Chondrocyte (in vitro differentiated cells): ENCODE results near the gene RAD50. TPM values are rescaled to one million over a fixed set of nuclear protein-coding genes. Genes with fewer than 3 reads are reported as not detected.
"Not testable (repeated sequence)": the region's sequence is repeated elsewhere in the genome, so short reads cannot be mapped to it uniquely, and the experiment has no call there.

Source experiments
- DNase-seq: peaks from one replicate; pipeline ENCODE4 v3.0.0; 2021; ENCODE audit warnings: mixed read lengths, low spot score
- H3K27ac Mint-ChIP-seq: one replicate; pipeline ENCODE4 v1.8.0; 2021; ENCODE audit warnings: mild to moderate bottlenecking, moderate library complexity, mixed read lengths; ENCODE audit not compliant: unreplicated experiment
- H3K27me3 Mint-ChIP-seq: 2 replicates; pipeline ENCODE4 v1.8.0; 2021; ENCODE audit warnings: low read depth, mixed read lengths
- H3K36me3 Mint-ChIP-seq: 2 replicates; pipeline ENCODE4 v1.8.0; 2021; ENCODE audit warnings: low read depth, mixed read lengths
- H3K4me1 Mint-ChIP-seq: 2 replicates; pipeline ENCODE4 v1.8.0; 2021; ENCODE audit warnings: low read depth, mild to moderate bottlenecking, mixed read lengths
- H3K4me3 Mint-ChIP-seq: one replicate; pipeline ENCODE4 v1.8.0; 2021; ENCODE audit warnings: mild to moderate bottlenecking, moderate library complexity, mixed read lengths; ENCODE audit not compliant: unreplicated experiment
- H3K9me3 Mint-ChIP-seq: 2 replicates; pipeline ENCODE4 v1.8.0; 2021; ENCODE audit warnings: low read depth, mixed read lengths
- total RNA-seq: library from RNA; stranded (reverse); gene quantifications from 3 replicates; pipeline ENCODE4 v1.2.1, GENCODE V29; 2021
- TF ChIP-seq, protein P1 (sequence below): fragments of 200-600 bp; sonication (generic); IDR thresholded peaks from 2 replicates; pipeline ENCODE4 v1.5.0; 2021; ENCODE audit warnings: antibody characterized with exemption, mild to moderate bottlenecking, moderate library complexity

The RAD50 gene
- total RNA-seq, 1 donor from 2014 or later = 30.7 TPM

DNA sequence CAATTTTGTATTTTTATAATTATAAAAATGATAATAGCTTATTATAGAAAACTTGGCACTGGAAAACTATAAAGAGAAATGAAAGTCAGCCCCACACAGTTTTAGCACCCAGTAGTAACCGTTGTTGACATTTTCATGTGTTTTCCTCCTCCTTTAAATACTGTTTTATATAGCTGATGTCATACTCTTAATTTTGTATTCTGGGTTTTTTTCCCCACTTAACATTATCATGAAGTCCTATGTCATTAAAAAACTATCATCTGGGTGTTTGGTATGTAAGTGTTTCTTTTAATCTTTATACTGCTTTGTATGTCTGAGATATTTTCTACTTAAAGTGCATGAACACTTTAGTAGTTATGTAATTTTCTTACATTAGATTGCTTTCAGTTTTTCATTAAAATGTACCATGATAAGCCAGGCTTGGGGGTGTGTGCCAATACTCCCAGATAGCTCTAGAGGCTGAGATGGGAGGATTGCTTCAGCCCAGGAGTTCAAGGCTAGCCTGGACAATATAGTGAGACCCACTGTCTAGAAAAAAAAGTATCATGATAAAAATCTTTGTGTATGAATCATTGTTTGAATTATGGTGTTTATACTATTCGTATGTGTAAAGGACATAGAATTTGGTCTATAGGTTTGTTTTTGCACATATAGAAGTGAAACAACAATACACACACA is 2.7 kb downstream of the RAD50 start:
- no peaks in the 10 kb centered on the region for H3K27me3 Mint-ChIP-seq
- no peak overlapping the region for H3K4me3 Mint-ChIP-seq

DNA sequence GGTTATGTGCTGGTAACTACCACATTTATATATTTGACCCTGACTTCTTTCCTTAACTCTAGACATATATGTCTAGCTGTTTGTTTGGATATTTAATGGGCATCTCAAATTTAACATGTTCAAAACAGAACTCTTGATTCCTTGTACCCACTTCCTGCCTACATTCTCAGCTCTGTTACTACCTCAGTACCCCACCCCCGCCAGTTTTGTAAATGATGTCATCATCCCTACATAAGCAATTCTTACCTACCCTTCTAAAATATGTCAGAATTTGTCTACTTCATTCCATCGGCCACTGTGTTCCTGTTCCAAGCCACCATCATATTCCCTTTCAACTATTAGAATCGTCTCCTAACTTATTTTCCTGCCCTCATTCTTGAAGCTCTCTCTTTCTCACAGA is 4.8 kb downstream of the RAD50 start:
- H3K4me1 Mint-ChIP-seq = peaks cover 20% of the 10 kb centered on the region
- H3K27ac Mint-ChIP-seq = no peak overlapping the region
- no peak overlapping the region for H3K4me3 Mint-ChIP-seq
- H3K27me3 Mint-ChIP-seq = no peaks in the 10 kb centered on the region
- no peak for DNase-seq
- TF ChIP-seq, protein P1, sequence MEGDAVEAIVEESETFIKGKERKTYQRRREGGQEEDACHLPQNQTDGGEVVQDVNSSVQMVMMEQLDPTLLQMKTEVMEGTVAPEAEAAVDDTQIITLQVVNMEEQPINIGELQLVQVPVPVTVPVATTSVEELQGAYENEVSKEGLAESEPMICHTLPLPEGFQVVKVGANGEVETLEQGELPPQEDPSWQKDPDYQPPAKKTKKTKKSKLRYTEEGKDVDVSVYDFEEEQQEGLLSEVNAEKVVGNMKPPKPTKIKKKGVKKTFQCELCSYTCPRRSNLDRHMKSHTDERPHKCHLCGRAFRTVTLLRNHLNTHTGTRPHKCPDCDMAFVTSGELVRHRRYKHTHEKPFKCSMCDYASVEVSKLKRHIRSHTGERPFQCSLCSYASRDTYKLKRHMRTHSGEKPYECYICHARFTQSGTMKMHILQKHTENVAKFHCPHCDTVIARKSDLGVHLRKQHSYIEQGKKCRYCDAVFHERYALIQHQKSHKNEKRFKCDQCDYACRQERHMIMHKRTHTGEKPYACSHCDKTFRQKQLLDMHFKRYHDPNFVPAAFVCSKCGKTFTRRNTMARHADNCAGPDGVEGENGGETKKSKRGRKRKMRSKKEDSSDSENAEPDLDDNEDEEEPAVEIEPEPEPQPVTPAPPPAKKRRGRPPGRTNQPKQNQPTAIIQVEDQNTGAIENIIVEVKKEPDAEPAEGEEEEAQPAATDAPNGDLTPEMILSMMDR = no peak
- H3K36me3 Mint-ChIP-seq = peaks cover 11% of the 10 kb centered on the region
- H3K9me3 Mint-ChIP-seq = no peaks in the 10 kb centered on the region

More for the DNA sequence above, 2.7 kb downstream of the RAD50 start:
- DNase-seq = no peak
- H3K27ac Mint-ChIP-seq = no peak overlapping the region
- no peaks in the 10 kb centered on the region for H3K9me3 Mint-ChIP-seq
- TF ChIP-seq, protein P1 = no peak
- peaks cover 26% of the 10 kb centered on the region for H3K4me1 Mint-ChIP-seq
- no peaks in the 10 kb centered on the region for H3K36me3 Mint-ChIP-seq

DNA sequence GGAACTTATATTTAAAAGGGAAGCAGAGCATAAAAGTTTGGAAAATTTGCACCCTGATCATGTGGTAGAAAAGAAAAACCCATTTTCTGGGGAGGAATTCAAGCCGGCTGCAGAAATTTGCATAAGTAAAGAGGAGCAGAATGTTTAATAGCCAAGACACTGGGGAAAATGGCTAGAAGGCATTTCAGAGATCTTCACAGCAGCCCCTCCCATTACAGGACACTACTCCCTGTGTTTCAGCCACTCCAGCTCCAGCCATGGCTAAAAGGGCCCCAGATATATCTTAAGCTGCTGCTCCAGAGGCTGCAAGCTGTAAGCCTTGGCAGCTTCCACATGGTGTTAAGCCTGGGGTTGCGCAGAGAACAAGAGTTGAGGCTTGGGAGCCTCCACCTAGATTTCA is 7.8 kb downstream of the RAD50 start:
- H3K27me3 Mint-ChIP-seq = not testable (repeated sequence)

DNA sequence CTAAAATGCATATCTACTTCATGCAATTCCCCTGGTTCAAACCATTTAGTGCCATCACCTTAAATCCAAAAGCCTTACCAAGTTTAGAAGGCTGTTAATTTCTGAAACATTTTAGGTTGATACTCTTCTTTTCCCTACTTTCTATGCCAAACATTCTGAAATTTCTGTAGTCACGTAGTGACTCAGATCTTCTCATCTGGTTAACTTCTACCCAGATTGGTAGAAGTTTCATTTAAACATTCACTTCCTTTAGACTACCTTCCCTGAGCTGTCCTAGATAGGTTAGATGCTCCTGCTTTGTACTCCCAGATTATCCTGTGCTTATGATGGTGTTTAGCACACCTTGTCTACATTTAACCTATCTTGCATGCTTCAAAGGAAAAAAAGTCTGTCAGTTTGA is 9.9 kb downstream of the RAD50 start:
- no peaks in the 10 kb centered on the region for H3K4me1 Mint-ChIP-seq
- no peaks in the 10 kb centered on the region for H3K9me3 Mint-ChIP-seq
- H3K4me3 Mint-ChIP-seq = no peak overlapping the region

More for the DNA sequence above, 7.8 kb downstream of the RAD50 start:
- H3K9me3 Mint-ChIP-seq, H3K4me3 Mint-ChIP-seq, DNase-seq, H3K4me1 Mint-ChIP-seq, H3K27ac Mint-ChIP-seq: not testable (repeated sequence)
- peaks cover 19% of the 10 kb centered on the region for H3K36me3 Mint-ChIP-seq

DNA sequence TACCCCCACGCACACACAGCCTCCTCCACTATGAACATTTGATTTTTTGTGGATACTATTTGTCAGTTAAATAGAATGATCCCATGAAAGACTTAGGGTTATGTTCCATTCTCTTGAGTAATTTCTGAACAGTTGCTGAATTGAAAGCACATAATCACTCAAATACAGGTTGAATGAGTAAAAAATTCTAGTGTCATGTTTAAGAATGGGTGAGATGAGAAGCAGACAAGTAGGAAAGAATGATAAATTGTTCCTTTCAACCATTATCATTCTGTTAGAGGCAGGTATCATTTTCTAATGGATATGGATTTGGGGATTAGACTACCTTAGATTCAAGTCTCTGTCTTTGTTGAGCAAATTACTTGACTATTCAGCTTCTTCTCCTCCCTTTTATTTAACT is 19.3 kb downstream of the RAD50 start:
- Mint-ChIP-seq H3K36me3 (peaks cover 23% of the 10 kb centered on the region), H3K4me1 (no peaks in the 10 kb centered on the region), H3K27ac (no peak overlapping the region), H3K9me3 (peaks cover 2% of the 10 kb centered on the region), H3K4me3 (no peak overlapping the region), H3K27me3 (no peaks in the 10 kb centered on the region)
- no peak for DNase-seq
- TF ChIP-seq, protein P1 = no peak

More for the DNA sequence above, 9.9 kb downstream of the RAD50 start:
- H3K27me3 Mint-ChIP-seq = no peaks in the 10 kb centered on the region
- DNase-seq = no peak
- H3K36me3 Mint-ChIP-seq = peaks cover 22% of the 10 kb centered on the region
- TF ChIP-seq, protein P1 = no peak
- H3K27ac Mint-ChIP-seq = no peak overlapping the region

DNA sequence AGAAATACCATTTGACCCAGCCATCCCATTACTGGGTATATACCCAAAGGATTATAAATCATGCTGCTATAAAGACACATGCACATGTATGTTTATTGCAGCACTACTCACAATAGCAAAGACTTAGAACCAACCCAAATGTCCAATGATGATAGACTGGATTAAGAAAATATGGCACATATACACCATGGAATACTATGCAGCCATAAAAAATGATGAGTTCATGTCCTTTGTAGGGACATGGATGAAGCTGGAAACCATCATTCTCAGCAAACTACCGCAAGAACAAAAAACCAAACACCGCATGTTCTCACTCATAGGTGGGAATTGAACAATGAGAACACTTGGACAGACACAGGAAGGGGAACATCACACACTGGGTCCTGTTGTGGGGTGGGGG is 27.8 kb downstream of the RAD50 start:
- DNase-seq, H3K9me3 Mint-ChIP-seq, H3K4me1 Mint-ChIP-seq, H3K27me3 Mint-ChIP-seq, H3K4me3 Mint-ChIP-seq, H3K27ac Mint-ChIP-seq: not testable (repeated sequence)
- peaks cover 23% of the 10 kb centered on the region for H3K36me3 Mint-ChIP-seq
